AG08396 (cell line): Measurements from ENCODE around the gene SLC6A6.

ENCODE experiments used
- DNase-seq: peaks from one replicate; pipeline ENCODE4 v3.0.0; 2012; ENCODE audit warnings: low spot score, mixed read lengths

Gene SLC6A6

GRCh38 chr3:14422016-14422963 lies 19.9 kb downstream of the SLC6A6 start:
- DNase-seq = no peak

GRCh38 chr3:14423197-14423743 lies 20.9 kb downstream of the SLC6A6 start:
- no peak for DNase-seq

GRCh38 chr3:14423963-14424362 lies 21.6 kb downstream of the SLC6A6 start:
- no peak for DNase-seq

- DNase-seq = no peak
Observed at GRCh38 chr3:14424711-14425580, 22.5 kb downstream of the SLC6A6 start.

DNA sequence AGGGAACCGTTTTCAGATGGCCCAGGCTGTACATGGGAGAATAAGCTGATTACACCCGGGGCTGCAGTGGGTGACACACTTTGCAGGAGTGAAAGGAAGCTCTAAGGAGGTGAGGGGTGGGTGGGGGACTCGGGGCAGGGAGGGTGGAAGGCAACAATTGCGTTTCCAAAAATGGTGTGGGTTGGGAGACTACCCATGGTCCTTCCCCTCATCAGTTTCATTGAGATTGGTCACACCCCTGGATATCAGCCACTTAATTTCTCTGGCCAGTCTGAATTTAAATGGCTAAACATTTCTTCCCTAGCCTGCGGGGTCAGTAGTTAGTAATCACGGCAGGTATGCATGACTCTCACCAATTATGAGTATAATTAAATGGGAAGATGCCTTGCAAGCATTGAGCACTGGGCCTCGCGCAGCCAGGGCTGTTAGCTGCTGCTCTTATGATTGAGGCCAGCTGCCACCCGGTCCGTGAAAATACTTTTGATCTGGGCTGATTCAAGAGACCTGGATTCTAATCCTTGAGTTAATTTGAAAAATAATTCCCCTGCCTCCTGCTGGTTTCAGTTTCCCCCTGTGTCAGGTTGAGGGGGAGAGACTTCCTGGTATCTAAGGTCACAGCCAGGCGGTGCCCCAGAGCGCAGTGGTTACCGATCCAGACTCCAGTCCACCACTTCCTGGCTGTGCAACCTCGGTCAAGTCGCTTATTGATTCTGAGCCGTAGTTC lies 23.3 kb downstream of the SLC6A6 start:
- no peak for DNase-seq

DNA sequence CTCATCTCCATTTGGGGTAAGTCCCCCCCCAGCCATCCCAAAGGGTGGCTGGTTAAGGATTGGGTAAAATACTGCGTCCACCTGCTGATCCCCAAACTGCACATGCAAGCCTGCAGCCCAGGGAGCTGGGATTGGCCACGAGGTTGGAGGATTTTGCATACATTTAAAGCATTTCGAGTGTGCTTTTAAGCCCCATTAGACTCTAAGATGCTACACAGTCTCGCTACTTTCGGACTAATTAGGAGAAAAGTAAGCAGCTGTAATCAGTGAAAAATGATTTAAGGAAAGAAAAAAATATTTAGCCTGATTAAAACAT lies 23.9 kb downstream of the SLC6A6 start:
- no peak for DNase-seq

DNA sequence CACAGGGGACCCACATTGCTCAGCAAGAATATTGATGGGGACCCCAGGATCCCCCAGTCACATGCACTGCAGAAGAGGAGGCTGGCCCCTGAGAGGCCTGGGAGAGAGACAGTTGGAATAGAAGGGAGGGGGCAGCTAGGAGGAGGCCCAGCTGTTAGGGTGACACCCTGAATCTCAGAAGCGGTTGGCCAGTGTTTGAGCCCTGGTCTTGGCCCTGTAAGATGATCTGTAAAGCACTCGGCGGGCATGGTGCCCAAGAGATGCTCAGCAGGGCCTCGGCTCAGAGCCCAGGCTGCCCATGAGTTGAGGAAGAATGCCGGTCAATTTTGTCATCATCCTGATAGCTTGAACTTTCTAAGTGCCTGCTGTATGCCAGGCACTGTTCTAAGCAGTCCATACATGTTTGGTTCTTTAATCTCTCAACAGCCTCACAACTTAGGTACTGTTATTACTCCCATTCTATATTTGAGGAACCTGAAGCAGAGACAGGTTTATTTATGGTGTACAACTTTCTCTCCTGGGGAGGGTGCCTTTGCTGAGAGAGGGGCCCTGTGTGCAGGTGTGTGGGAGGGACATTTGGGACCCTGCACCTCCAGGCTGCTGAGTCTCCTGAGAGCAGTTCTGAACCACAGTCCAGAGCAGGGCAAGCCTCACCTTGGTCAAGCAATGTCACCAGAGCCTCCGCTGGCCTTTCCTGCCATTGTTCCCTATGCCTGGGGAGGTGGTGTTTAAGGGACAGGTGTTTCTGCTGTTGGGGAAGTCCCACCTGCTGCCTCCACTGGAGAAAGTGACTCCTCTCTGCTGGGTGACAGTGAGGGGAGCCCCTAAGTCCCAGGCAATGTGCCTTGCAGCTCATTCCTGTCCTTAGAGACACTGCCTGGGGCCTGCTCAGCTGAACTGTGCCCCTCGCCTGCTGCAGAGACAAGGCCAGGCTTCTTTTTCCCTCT lies 26.0 kb downstream of the SLC6A6 start:
- no peak for DNase-seq

GRCh38 chr3:14429237-14429636 lies 26.8 kb downstream of the SLC6A6 start:
- no peak for DNase-seq

DNA sequence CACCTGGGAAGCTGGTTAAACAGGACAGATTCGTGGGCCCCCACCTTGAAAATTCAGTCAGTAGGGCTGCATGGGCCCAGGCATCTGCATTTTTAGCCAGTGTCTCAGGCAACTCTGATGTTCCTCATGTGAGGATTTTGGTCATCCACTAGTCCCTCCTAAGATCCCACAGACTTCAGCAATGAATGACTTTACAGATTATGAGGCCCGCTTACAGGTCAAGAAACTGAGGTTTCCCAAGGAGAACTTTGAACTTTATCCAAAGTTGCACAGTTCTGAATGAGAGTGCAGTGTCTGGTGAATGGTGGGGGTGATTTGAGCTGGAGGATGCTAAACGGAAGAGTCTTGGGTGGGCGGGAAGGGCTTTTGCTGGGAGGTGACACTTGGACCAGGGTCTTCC lies 27.2 kb downstream of the SLC6A6 start:
- no peak for DNase-seq

GRCh38 chr3:14430053-14430452 lies 27.6 kb downstream of the SLC6A6 start:
- no peak for DNase-seq

DNA sequence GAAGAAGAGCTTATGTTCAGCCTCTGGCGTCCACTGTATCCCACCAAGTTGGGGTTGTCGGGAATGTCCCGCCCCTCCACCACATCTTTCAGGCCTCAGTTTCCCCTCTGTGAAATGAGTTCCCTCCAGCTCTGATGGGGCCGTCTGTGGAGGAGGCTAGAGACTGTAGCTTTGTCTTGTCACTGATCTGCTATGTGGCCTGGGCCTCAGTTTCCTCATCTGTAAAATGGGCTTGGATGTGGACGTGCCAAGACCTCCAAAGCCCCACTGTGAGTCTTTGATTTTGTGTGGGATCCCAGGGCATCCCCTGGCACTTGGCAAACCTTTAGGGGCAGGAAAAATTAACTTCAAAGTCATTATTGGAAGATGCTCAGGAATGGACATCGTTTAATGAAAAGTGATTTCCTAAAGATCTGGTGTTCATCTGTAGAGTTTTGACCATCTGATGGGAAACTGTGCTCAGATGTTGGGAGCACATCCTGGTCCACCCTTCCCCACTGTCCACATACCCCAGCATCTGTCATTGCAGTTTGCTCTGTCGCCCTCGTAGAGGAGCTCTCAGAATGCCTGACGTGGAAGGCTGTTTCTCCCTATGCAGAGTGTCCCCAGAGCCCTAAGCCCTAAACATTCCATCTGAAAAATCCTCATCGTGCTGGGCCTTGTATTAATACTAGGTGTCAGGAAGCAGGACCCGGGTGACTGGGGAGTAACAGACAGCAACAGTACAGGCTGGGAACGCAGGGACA lies 28.5 kb downstream of the SLC6A6 start:
- no peak for DNase-seq

DNA sequence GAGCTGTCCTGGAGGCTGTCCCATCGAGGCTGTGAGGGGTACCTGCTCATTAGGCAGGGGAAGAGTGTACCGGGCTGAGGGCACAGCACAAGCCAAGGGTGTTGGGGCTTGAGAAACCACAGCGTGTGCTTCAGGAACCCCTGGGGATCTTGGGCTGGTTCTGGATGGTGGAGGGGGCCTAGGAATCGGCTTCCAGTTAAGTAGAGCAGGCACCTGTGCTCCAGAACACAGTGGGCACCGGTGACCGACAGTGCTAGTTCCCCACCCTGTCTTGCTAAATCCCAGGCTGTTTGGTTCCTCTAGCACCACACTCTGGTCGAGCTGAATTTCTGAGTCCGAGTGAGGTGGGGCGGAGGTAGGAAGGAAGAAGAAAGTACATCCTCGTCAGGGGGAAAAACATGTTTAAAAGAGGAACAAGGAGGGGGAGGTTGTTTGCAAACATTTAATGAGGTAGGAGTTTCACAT lies 29.1 kb downstream of the SLC6A6 start:
- DNase-seq = no peak

DNA sequence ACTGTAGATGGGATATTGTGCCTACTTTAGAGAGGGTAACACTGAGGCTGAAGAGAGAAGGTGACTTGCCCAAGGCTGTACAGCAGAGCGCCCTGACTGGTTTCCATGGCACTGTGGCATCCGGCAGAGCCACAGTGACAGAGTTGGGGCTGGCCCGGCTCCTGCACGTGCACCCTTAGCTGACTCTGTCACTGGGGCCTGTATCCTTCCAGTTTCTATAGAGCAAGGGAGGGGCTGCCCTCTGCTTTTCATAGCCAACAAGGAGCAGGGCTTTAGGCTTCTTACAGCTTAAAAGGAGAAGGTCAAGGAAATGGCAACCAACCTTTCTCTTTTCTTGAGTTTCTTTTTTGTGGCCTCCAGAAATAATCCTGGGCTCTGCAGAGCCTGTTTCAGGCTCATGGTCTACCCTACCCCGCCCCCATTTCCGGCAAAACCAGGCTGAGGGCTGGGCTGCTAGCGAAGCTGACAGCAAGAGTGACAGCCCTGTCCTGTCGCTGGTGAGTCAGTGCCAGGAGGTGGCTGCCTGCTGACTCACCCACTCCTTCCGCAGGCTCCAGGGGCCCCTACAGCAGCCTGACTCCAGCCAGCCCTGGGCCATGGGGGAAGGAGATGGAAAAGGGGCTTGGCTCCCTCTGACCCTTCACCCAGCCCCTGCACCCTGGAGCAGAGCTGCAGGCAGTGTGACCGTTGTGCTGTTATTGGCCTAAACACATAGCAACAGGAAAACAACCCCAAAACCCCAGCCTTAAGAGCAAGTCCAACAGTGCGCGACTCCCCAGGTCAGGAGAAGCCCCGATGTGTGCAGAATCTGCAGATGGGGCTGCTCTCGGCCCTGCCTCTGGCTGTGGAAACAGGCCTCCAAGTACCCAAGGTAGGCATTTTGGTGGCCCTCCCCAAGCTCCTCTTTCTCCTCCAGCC lies 29.8 kb downstream of the SLC6A6 start:
- DNase-seq = peak; percentile 89

DNA sequence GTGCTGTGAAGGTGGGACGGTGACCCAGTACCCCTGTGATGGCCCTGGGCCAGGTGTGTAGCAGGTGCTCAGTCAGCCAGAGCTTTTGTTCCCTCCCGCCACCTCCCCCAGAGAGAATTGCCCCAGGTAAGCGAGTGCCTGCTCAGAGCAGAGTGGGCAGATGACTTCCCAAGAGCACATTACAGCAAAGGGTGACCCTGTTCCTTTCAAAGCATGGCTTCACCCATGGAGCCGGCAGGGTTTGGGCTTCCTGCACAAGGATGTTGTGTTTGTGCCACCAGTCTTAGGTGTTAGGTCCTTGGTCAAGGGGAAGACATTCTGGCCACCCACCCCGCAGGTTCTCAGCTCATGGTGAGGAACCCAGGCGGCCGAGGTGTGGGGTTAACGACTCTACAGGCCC lies 30.7 kb downstream of the SLC6A6 start:
- DNase-seq = no peak

GRCh38 chr3:14434126-14434497 lies 31.7 kb downstream of the SLC6A6 start:
- peak; percentile 45 for DNase-seq

- DNase-seq = no peak
Observed at GRCh38 chr3:14434498-14435151, 32.2 kb downstream of the SLC6A6 start.

DNA sequence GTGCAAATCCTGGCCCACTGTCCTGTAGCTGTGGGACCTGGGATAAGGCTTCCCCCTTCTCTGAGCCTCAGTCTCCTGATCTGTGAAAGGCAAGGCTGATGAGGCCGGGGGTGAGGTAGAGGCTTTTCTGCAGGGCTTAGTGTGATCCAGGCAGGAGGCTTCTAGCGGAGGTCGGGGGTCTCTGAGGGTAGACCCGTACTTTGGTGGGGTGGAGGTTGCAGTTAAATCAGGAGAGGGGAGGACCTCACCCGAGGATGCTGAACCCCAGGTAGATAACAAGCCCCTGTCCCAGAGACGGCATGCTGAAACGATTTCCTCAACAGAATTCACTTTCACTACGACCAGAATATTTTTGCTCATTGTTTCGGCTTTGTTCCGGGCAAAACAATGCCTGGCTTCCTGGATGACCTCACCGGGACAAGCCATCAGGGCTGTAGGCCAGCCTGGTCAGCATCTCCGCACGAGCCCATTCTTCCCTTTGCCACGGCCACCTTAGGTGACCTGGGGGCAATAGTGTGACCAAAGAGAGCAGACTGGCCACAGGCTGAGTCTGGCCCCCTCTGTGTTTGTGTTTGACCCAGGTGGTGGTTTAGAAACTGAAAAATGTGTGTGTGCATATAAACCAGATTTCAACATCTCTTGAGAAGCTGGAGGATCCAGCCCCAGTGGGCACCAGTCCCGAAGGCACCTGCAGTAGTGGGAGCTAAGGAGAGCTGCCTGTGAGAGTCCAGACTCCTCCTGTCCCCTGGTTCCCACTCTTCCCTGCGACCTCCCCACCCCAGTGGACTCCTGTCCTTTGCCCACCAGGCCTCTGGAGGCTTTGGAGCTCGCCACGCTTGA lies 33.0 kb downstream of the SLC6A6 start:
- DNase-seq = no peak

- DNase-seq = no peak
Observed at GRCh38 chr3:14436954-14437281, 34.5 kb downstream of the SLC6A6 start.
